IMR-90 (cell line): ENCODE data around the gene MAN1A2. TPM values are rescaled to one million over a fixed set of nuclear protein-coding genes. Genes with fewer than 3 reads are reported as not detected.

Experiments
- ATAC-seq: fragments of 200-7000 bp; cut with Tn5 transposase; 2 replicates; pipeline ENCODE4 v1.9.1; 2020; ENCODE audit warnings: low read depth, mild to moderate bottlenecking, moderate library complexity
- BruUV-seq: library from RNA; stranded (reverse); fragments of 400-500 nt; replicated peaks from 2 replicates; lab custom pipeline; 2021; lab: Mats Ljungman, UMichigan
- CTCF ChIA-PET: fragments of 300-600 bp; formaldehyde crosslinking; extraction: SDS; loops from one replicate; lab custom pipeline; 2021; ENCODE audit warnings: antibody characterized with exemption; lab: Yijun Ruan, JAX
- POLR2A ChIA-PET: fragments of 300-600 bp; sonication (Branson Sonifier 250); formaldehyde crosslinking; loops from one replicate; lab custom pipeline; 2022; ENCODE audit warnings: antibody characterized with exemption; ENCODE audit not compliant: unreplicated experiment; lab: Charles Lee
- DNase-seq: peaks from one replicate; pipeline ENCODE4 v3.0.0; 2013
- H2AFZ ChIP-seq: replicated peaks from 2 replicates; pipeline ENCODE3; 2013; ENCODE audit warnings: low read length, mild to moderate bottlenecking; ENCODE audit not compliant: poor library complexity
- H2AK5ac ChIP-seq: 2 replicates; pipeline ENCODE4 v1.6.1; 2013; ENCODE audit warnings: low read depth, low read length, inconsistent platforms
- H2AK9ac ChIP-seq: replicated peaks from 2 replicates; pipeline ENCODE3; 2013; ENCODE audit warnings: mild to moderate bottlenecking, low read depth, low read length, moderate library complexity; ENCODE audit not compliant: poor library complexity
- H2BK120ac ChIP-seq: 2 replicates; pipeline ENCODE4 v1.6.1; 2013; ENCODE audit warnings: low read depth, low read length, inconsistent platforms
- H2BK15ac ChIP-seq: 3 replicates; pipeline ENCODE4 v1.6.1; 2013; ENCODE audit warnings: low read depth, low read length, inconsistent platforms
- H2BK20ac ChIP-seq: 2 replicates; pipeline ENCODE4 v1.6.1; 2013; ENCODE audit warnings: low read depth, mild to moderate bottlenecking, inconsistent platforms, low read length, moderate library complexity
- H2BK5ac ChIP-seq: 2 replicates; pipeline ENCODE4 v1.6.1; 2013; ENCODE audit warnings: mild to moderate bottlenecking, low read depth, low read length, inconsistent platforms; ENCODE audit not compliant: poor library complexity, severe bottlenecking
- H3K14ac ChIP-seq: replicated peaks from 2 replicates; pipeline ENCODE4 v1.6.1; 2013; ENCODE audit warnings: low read depth, low read length, inconsistent platforms
- H3K18ac ChIP-seq: 2 replicates; pipeline ENCODE4 v1.6.1; 2013; ENCODE audit warnings: low read depth, low read length, control low read depth
- H3K23ac ChIP-seq: 2 replicates; pipeline ENCODE4 v1.6.1; 2013; ENCODE audit warnings: low read depth, low read length, inconsistent platforms
- H3K27ac ChIP-seq: 2 replicates; pipeline ENCODE4 v1.5.1; 2013; ENCODE audit warnings: mild to moderate bottlenecking, control low read depth, low read length; ENCODE audit not compliant: insufficient read depth
- H3K27me3 ChIP-seq: 2 replicates; pipeline ENCODE4 v1.6.1; 2013; ENCODE audit warnings: low read length; ENCODE audit not compliant: control insufficient read depth, insufficient read depth
- H3K36me3 ChIP-seq: 2 replicates; pipeline ENCODE4 v1.6.1; 2013; ENCODE audit warnings: low read length, mixed read lengths; ENCODE audit not compliant: control insufficient read depth, insufficient read depth
- H3K4ac ChIP-seq: 2 replicates; pipeline ENCODE4 v1.6.1; 2013; ENCODE audit warnings: low read depth, low read length, inconsistent platforms
- H3K4me1 ChIP-seq: 2 replicates; pipeline ENCODE4 v1.6.1; 2013; ENCODE audit warnings: low read length, mixed read lengths; ENCODE audit not compliant: control insufficient read depth, insufficient read depth
- H3K4me2 ChIP-seq: 2 replicates; pipeline ENCODE4 v1.6.1; 2013; ENCODE audit warnings: low read depth, mild to moderate bottlenecking, control low read depth, low read length, moderate library complexity
- H3K4me3 ChIP-seq: 2 replicates; pipeline ENCODE4 v1.5.1; 2013; ENCODE audit warnings: low read depth, mild to moderate bottlenecking, control low read depth, low read length, moderate library complexity; ENCODE audit not compliant: insufficient read depth
- H3K56ac ChIP-seq: 2 replicates; pipeline ENCODE4 v1.6.1; 2013; ENCODE audit warnings: low read length, inconsistent platforms; ENCODE audit not compliant: insufficient read depth; ENCODE audit errors: extremely low read depth
- H3K79me1 ChIP-seq, 2 experiments: 2 replicates each; pipeline ENCODE4 v1.6.1; 2013; ENCODE audit warnings: low read length in 2 of 2, inconsistent platforms in 1 of 2, low read depth in 1 of 2
- H3K9ac ChIP-seq: 2 replicates; pipeline ENCODE4 v1.6.1; 2013; ENCODE audit warnings: low read depth, low read length, control low read depth
- H3K9me1 ChIP-seq: 2 replicates; pipeline ENCODE4 v1.6.1; 2013; ENCODE audit warnings: low read length, inconsistent platforms; ENCODE audit not compliant: insufficient read depth
- H3K9me3 ChIP-seq: 2 replicates; pipeline ENCODE4 v1.6.1; 2013; ENCODE audit warnings: low read length; ENCODE audit not compliant: control insufficient read depth, insufficient read depth
- H4K20me1 ChIP-seq: 2 replicates; pipeline ENCODE4 v1.6.1; 2013; ENCODE audit warnings: low read length, inconsistent platforms; ENCODE audit not compliant: insufficient read depth
- H4K5ac ChIP-seq: 2 replicates; pipeline ENCODE4 v1.6.1; 2013; ENCODE audit warnings: mild to moderate bottlenecking, low read depth, low read length, control low read depth
- H4K8ac ChIP-seq, 2 experiments: 2 replicates each; pipeline ENCODE4 v1.6.1; 2013; ENCODE audit warnings: low read depth in 2 of 2, low read length in 2 of 2, control low read depth in 1 of 2, inconsistent platforms in 1 of 2
- H4K91ac ChIP-seq: 2 replicates; pipeline ENCODE4 v1.6.1; 2013; ENCODE audit warnings: low read depth, low read length, inconsistent platforms; ENCODE audit not compliant: insufficient read depth
- CHD1 ChIP-seq: IDR thresholded peaks from 2 replicates; pipeline ENCODE4 v1.6.1; 2012; ENCODE audit warnings: low read depth, low read length, improper control_type of control experiment
- CTCF ChIP-seq: conservative IDR thresholded peaks from 2 replicates; pipeline ENCODE4 v1.5.1; 2012; ENCODE audit warnings: mild to moderate bottlenecking, low read depth, low read length, improper control_type of control experiment
- ELK1 ChIP-seq: fragments of 150-350 bp; IDR thresholded peaks from 2 replicates; pipeline ENCODE4 v1.6.1; 2016; ENCODE audit warnings: low read depth, mild to moderate bottlenecking, low read length, moderate library complexity, borderline replicate concordance
- FOS ChIP-seq: fragments of 150-350 bp; IDR thresholded peaks from 2 replicates; pipeline ENCODE4 v1.6.1; 2016; ENCODE audit warnings: low read depth, low read length
- MAFK ChIP-seq: IDR thresholded peaks from 2 replicates; pipeline ENCODE4 v1.6.1; 2012; ENCODE audit warnings: low read depth, low read length, improper control_type of control experiment
- MXI1 ChIP-seq: IDR thresholded peaks from 2 replicates; pipeline ENCODE4 v1.6.1; 2012; ENCODE audit warnings: low read depth, mild to moderate bottlenecking, low read length, moderate library complexity, borderline replicate concordance
- NFE2L2 ChIP-seq: fragments of 150-350 bp; IDR thresholded peaks from 2 replicates; pipeline ENCODE4 v1.6.1; 2016; ENCODE audit warnings: low read depth, mild to moderate bottlenecking, low read length
- RCOR1 ChIP-seq: IDR thresholded peaks from 2 replicates; pipeline ENCODE4 v1.6.1; 2012; ENCODE audit warnings: mild to moderate bottlenecking, low read length, improper control_type of control experiment; ENCODE audit not compliant: insufficient replicate concordance
- WGBS, 2 experiments: methylation state at CpG; one replicate each; pipeline versions ENCODE4 v1.1.5 to v1.1.7; 2013; ENCODE audit warnings: missing lambda C conversion rate in 2 of 2; ENCODE audit not compliant: insufficient read length in 1 of 2; ENCODE audit errors: extremely low coverage in 2 of 2; 5-methylcytosine and 5-hydroxymethylcytosine counted together
- dilution Hi-C: fragments of 300-500 bp; cut with HindIII; formaldehyde crosslinking; loops from one replicate; pipeline ENCODE4 v1.14.3; 2018; ENCODE audit warnings: low sequenced_read_pairs; ENCODE audit not compliant: unreplicated experiment
- in situ Hi-C: fragments of 300-500 bp; cut with MboI; formaldehyde crosslinking; loops from 3 replicates; pipeline ENCODE4 v1.14.3; 2019; ENCODE audit warnings: low sequenced_read_pairs, inconsistent platforms, mixed read lengths
- intact Hi-C: fragments of 100-400 bp; cut with micrococcal nuclease; formaldehyde crosslinking; loops from 2 replicates; pipeline ENCODE4 v1.10.0; 2022
- polyA plus RNA-seq, 3 experiments: library from polyadenylated mRNA; depleted of rRNA; stranded (reverse); fragments of >200 nt; gene quantifications; 2 replicates each; pipeline ENCODE4 v1.2.3, GENCODE V29; 2012; ENCODE audit warnings: low replicate concordance in 1 of 3
- total RNA-seq: library from RNA; depleted of rRNA; stranded (reverse); fragments of >200 nt; gene quantifications from 2 replicates; pipeline ENCODE4 v1.2.3, GENCODE V29; 2012

MAN1A2 gene
- total and polyA plus RNA-seq, 2 of the 4 experiments (the other 2 are of a cell fraction), result 12.4 to 29.4 TPM

- H3K4me3 ChIP-seq, result no peak overlapping the region
- no TSS peak for BruUV-seq
- H3K14ac ChIP-seq, result peak overlapping the region; percentile 75
- H3K9me3 ChIP-seq, result no peaks in the 10 kb centered on the region; the same call in 1 of the 2 replicates
- H4K5ac ChIP-seq, result peak overlapping the region; percentile 19; the same call in 1 of the 2 replicates
- ChIA-PET POLR2A (no interaction called here), CTCF (interaction anchor here (1.0 kb wide), 1 partner anchor 34 kb away, joined by 3 read pairs; no protein-coding TSS in a partner anchor)
- dilution Hi-C loops (no loop called here), in situ Hi-C loops (no loop called here), intact Hi-C loops (no loop called here)
- peak overlapping the region; percentile 26 to 62; a peak in 3 of 4 replicates for H4K8ac ChIP-seq
- peak overlapping the region; percentile 89 for H2BK120ac ChIP-seq
- peak overlapping the region; percentile 91; the same call in 1 of the 2 replicates for H3K18ac ChIP-seq
- H2BK20ac ChIP-seq, result peak overlapping the region; percentile 90
- no CpG with 5 or more reads among the region's 1 CpG for WGBS, 2 experiments
- H3K79me1 ChIP-seq, result peaks cover 0 to 11% of the 10 kb centered on the region in 2 experiments; a peak in 2 of 4 replicates
- DNase-seq, result no peak
- no peaks in the 10 kb centered on the region for H4K20me1 ChIP-seq
- no peak for ATAC-seq
- H3K36me3 ChIP-seq, result 0 out of 2 replicates have a peak, but pooled peaks cover 3% of the 10 kb centered on the region
- peaks cover 8% of the 10 kb centered on the region for H3K4me1 ChIP-seq
- peak overlapping the region; percentile 89; the same call in 2 of the 3 replicates for H2BK15ac ChIP-seq
- peak overlapping the region; percentile 48 for H3K23ac ChIP-seq
- H3K56ac ChIP-seq, result peak overlapping the region; percentile 48; the same call in 1 of the 2 replicates
- H2AFZ ChIP-seq, result no peak overlapping the region
- no peak overlapping the region for H2AK9ac ChIP-seq
- H3K27me3 ChIP-seq, result no peaks in the 10 kb centered on the region
- peak overlapping the region; percentile 71; the same call in 1 of the 2 replicates for H2AK5ac ChIP-seq
- TF ChIP-seq ELK1, result no peak
- no peak for TF ChIP-seq CTCF
- TF ChIP-seq FOS, result no peak
- TF ChIP-seq RCOR1, result no peak
- TF ChIP-seq CHD1, result no peak
- TF ChIP-seq NFE2L2, result no peak
- no peak for TF ChIP-seq MAFK
- no peak for TF ChIP-seq MXI1
- peak overlapping the region; percentile 84 for H4K91ac ChIP-seq
- H3K4ac ChIP-seq, result peak overlapping the region; percentile 81
- peaks cover 7% of the 10 kb centered on the region for H3K9me1 ChIP-seq
- peak overlapping the region; percentile 74 for H2BK5ac ChIP-seq
- no peak overlapping the region for H3K4me2 ChIP-seq
- peak overlapping the region; percentile 51; the same call in 1 of the 2 replicates for H3K27ac ChIP-seq
- no peak overlapping the region for H3K9ac ChIP-seq
These were observed 133.3 kb downstream of the MAN1A2 start for GRCh38 chr1:117500584-117500983.
